Colon (tissue), 2 donors: Measurements from ENCODE around the gene HOXB3.

Experiments
- FAIRE-seq: peaks from 2 replicates; lab custom pipeline; 2012; peaks lifted over from hg19 to GRCh38; lab: Jason Lieb, UNC
- donor health status: control.
- donor health status: control.

HOXB3 gene

GRCh38 chr17:48597778-48598631, 8.0 kb upstream of the HOXB3 start:
- no peak for FAIRE-seq

- no peak for FAIRE-seq
These were observed 7.4 kb upstream of the HOXB3 start for GRCh38 chr17:48597528-48597777.

GRCh38 chr17:48596735-48597527, 6.9 kb upstream of the HOXB3 start:
- no peak for FAIRE-seq

- FAIRE-seq = no peak
These were observed 6.1 kb upstream of the HOXB3 start for GRCh38 chr17:48596000-48596734.

GRCh38 chr17:48595278-48595999, 5.4 kb upstream of the HOXB3 start:
- FAIRE-seq = no peak

- no peak for FAIRE-seq
These were observed 4.7 kb upstream of the HOXB3 start for GRCh38 chr17:48594538-48595277.

GRCh38 chr17:48593840-48594537, 3.9 kb upstream of the HOXB3 start:
- FAIRE-seq = no peak

GRCh38 chr17:48593126-48593829, 3.2 kb upstream of the HOXB3 start, which contains the start of gene HOXB5:
Gene HOXB5 (minus strand): TSS chr17:48593779. CDS start chr17:48593682, 97 bp downstream.
- no peak for FAIRE-seq

GRCh38 chr17:48592577-48592976, 2.5 kb upstream of the HOXB3 start:
- no peak for FAIRE-seq

GRCh38 chr17:48592057-48592514, 2.0 kb upstream of the HOXB3 start:
- no peak for FAIRE-seq

GRCh38 chr17:48591255-48592056, 1.4 kb upstream of the HOXB3 start:
- no peak for FAIRE-seq

GRCh38 chr17:48590607-48591161, 643 bp upstream of the HOXB3 start:
- FAIRE-seq = no peak

- no peak for FAIRE-seq
These were observed 796 bp downstream of the HOXB3 start for GRCh38 chr17:48589060-48589830.

GRCh38 chr17:48588528-48588927, 1.5 kb downstream of the HOXB3 start:
- FAIRE-seq = no peak

- FAIRE-seq = no peak
These were observed 2.0 kb downstream of the HOXB3 start for GRCh38 chr17:48588074-48588415.

- no peak for FAIRE-seq
These were observed 2.6 kb downstream of the HOXB3 start for GRCh38 chr17:48587276-48588073.
